ENCODE data around the gene STXBP3. TPM values are rescaled to one million over a fixed set of nuclear protein-coding genes. Genes with fewer than 3 reads are reported as not detected.

STXBP3 gene
- total and polyA plus RNA-seq, 9 of the 15 experiments (the other 6 are each of a cell fraction or from before 2014, with no cell fraction given), result 32.5 to 52.5 (median 39.2) TPM

DNA sequence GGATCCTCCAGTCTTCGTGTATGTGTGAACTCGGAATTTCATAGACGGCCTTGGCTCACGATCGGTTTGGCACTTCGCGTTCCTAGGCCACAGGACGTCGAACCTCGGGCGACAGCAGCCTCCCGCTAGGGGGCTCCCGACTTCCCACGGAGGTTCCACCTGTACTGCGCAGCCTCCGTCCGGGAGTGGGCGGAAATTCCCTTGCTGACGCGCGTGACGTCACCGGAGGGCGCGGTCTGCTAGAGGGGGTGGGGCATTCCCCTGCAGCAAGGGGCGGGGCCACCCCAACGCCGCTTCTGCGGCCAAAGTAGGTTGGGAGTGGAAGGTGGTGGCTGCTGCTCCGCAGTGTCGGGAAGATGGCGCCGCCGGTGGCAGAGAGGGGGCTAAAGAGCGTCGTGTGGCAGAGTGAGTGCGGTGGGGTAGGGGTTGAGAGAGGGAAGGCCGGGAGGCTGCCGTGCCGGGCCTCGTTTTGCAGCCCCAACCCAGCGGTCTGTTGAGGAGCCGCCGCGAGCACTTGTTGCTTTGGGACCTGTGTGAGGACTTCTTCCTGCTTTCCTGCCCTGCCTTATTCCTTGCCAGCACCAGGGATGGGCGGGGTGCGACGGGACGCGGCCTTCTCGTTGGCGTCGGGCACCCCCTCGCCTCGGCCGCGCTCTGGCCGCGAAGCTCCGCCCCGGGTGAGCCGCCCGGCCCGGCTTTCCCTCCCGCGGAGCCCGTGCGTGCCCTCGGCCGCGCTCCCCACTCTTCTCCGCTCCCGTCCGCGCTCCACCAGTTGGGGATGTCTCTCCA, at the start of gene STXBP3 (continued):
- TF ChIP-seq, protein P1, sequence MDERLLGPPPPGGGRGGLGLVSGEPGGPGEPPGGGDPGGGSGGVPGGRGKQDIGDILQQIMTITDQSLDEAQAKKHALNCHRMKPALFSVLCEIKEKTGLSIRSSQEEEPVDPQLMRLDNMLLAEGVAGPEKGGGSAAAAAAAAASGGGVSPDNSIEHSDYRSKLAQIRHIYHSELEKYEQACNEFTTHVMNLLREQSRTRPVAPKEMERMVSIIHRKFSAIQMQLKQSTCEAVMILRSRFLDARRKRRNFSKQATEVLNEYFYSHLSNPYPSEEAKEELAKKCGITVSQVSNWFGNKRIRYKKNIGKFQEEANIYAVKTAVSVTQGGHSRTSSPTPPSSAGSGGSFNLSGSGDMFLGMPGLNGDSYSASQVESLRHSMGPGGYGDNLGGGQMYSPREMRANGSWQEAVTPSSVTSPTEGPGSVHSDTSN (CRISPR knock-in tag; IDR thresholded peaks at IDR 0.05; ENCODE audit: low read depth), result no peak
- TF ChIP-seq, protein P1 (tag; conservative IDR thresholded peaks at IDR 0.05; ENCODE audit: low read depth), result no peak
- TF ChIP-seq, protein P2, sequence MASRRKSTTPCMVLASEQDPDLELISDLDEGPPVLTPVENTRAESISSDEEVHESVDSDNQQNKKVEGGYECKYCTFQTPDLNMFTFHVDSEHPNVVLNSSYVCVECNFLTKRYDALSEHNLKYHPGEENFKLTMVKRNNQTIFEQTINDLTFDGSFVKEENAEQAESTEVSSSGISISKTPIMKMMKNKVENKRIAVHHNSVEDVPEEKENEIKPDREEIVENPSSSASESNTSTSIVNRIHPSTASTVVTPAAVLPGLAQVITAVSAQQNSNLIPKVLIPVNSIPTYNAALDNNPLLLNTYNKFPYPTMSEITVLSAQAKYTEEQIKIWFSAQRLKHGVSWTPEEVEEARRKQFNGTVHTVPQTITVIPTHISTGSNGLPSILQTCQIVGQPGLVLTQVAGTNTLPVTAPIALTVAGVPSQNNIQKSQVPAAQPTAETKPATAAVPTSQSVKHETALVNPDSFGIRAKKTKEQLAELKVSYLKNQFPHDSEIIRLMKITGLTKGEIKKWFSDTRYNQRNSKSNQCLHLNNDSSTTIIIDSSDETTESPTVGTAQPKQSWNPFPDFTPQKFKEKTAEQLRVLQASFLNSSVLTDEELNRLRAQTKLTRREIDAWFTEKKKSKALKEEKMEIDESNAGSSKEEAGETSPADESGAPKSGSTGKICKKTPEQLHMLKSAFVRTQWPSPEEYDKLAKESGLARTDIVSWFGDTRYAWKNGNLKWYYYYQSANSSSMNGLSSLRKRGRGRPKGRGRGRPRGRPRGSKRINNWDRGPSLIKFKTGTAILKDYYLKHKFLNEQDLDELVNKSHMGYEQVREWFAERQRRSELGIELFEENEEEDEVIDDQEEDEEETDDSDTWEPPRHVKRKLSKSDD (conservative IDR thresholded peaks at IDR 0.05; ENCODE audit: low read length), result peak; percentile 7; the same call in 1 of the 2 replicates
- TF ChIP-seq XRCC3 (IDR thresholded peaks at IDR 0.05) (no peak), GABPB2 (CRISPR knock-in tag; conservative IDR thresholded peaks at IDR 0.05) (peak; percentile 45; the same call in 1 of the 2 replicates), DDX20 (tag; IDR thresholded peaks at IDR 0.05; ENCODE audit: low read depth) (no peak), ZNF140 (CRISPR knock-in tag; IDR thresholded peaks at IDR 0.05) (no peak), CBX3 (IDR thresholded peaks at IDR 0.05; ENCODE audit: borderline replicate concordance in 1 of 2, low read length in 2 of 2) (peak in 1 of 2 experiments; percentile 99; a peak in 2 of 3 replicates), BRF1 (IDR thresholded peaks at IDR 0.05; ENCODE audit: borderline replicate concordance, extremely low read depth, insufficient read length) (no peak), NUFIP1 (IDR thresholded peaks at IDR 0.05; ENCODE audit: partially characterized antibody) (no peak), SMC3 (conservative IDR thresholded peaks at IDR 0.05; ENCODE audit: insufficient read depth, low read depth, low read length) (peak; percentile 32; the same call in 1 of the 2 replicates), TAL1 (IDR thresholded peaks at IDR 0.05) (no peak), GATAD2A (IDR thresholded peaks at IDR 0.05) (0 out of 2 replicates have a peak, but pooled peaks have one; percentile 30), ZNF347 (CRISPR knock-in tag; IDR thresholded peaks at IDR 0.05; ENCODE audit: low read depth) (no peak)
- TF ChIP-seq, protein P3, sequence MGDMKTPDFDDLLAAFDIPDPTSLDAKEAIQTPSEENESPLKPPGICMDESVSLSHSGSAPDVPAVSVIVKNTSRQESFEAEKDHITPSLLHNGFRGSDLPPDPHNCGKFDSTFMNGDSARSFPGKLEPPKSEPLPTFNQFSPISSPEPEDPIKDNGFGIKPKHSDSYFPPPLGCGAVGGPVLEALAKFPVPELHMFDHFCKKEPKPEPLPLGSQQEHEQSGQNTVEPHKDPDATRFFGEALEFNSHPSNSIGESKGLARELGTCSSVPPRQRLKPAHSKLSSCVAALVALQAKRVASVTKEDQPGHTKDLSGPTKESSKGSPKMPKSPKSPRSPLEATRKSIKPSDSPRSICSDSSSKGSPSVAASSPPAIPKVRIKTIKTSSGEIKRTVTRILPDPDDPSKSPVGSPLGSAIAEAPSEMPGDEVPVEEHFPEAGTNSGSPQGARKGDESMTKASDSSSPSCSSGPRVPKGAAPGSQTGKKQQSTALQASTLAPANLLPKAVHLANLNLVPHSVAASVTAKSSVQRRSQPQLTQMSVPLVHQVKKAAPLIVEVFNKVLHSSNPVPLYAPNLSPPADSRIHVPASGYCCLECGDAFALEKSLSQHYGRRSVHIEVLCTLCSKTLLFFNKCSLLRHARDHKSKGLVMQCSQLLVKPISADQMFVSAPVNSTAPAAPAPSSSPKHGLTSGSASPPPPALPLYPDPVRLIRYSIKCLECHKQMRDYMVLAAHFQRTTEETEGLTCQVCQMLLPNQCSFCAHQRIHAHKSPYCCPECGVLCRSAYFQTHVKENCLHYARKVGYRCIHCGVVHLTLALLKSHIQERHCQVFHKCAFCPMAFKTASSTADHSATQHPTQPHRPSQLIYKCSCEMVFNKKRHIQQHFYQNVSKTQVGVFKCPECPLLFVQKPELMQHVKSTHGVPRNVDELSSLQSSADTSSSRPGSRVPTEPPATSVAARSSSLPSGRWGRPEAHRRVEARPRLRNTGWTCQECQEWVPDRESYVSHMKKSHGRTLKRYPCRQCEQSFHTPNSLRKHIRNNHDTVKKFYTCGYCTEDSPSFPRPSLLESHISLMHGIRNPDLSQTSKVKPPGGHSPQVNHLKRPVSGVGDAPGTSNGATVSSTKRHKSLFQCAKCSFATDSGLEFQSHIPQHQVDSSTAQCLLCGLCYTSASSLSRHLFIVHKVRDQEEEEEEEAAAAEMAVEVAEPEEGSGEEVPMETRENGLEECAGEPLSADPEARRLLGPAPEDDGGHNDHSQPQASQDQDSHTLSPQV (IDR thresholded peaks at IDR 0.05), result peak; percentile 90
- TF ChIP-seq, protein P4, sequence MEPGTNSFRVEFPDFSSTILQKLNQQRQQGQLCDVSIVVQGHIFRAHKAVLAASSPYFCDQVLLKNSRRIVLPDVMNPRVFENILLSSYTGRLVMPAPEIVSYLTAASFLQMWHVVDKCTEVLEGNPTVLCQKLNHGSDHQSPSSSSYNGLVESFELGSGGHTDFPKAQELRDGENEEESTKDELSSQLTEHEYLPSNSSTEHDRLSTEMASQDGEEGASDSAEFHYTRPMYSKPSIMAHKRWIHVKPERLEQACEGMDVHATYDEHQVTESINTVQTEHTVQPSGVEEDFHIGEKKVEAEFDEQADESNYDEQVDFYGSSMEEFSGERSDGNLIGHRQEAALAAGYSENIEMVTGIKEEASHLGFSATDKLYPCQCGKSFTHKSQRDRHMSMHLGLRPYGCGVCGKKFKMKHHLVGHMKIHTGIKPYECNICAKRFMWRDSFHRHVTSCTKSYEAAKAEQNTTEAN (CRISPR knock-in tag; IDR thresholded peaks at IDR 0.05), result peak; percentile 58; the same call in 1 of the 2 replicates
